Activated CD4-positive, alpha-beta T cell treated with anti-CD3 and anti-CD28 coated beads, Interleukin-2, amount 10 ng/mL, durations not matched to agents 7 days and 5 days (primary cell): ENCODE results near the gene FLNB. TPM values are rescaled to one million over a fixed set of nuclear protein-coding genes. Genes with fewer than 3 reads are reported as not detected.
A peak's percentile ranks its signal among the peaks of the same experiment; 100 is the strongest.

Experiments
- CTCF ChIA-PET: fragments of 350-600 bp; sonication (Branson Sonifier 250); formaldehyde crosslinking; loops from one replicate; lab custom pipeline; 2021; ENCODE audit warnings: antibody characterized with exemption; lab: Charles Lee
- POLR2A ChIA-PET: fragments of 350-600 bp; sonication (Branson Sonifier 250); formaldehyde crosslinking; loops from one replicate; lab custom pipeline; 2021; ENCODE audit warnings: antibody characterized with exemption; lab: Charles Lee
- DNase-seq: peaks from one replicate; pipeline ENCODE4 v3.0.0-alpha.2; 2020
- H3K27ac Mint-ChIP-seq: one replicate; pipeline ENCODE4 v1.8.0; 2021; ENCODE audit warnings: mild to moderate bottlenecking, moderate library complexity, mixed read lengths
- H3K27me3 Mint-ChIP-seq: one replicate; pipeline ENCODE4 v1.8.0; 2021; ENCODE audit warnings: mixed read lengths
- H3K36me3 Mint-ChIP-seq: one replicate; pipeline ENCODE4 v1.8.0; 2021; ENCODE audit warnings: low read depth, mixed read lengths
- H3K4me1 Mint-ChIP-seq: one replicate; pipeline ENCODE4 v1.8.0; 2021; ENCODE audit warnings: mixed read lengths
- H3K4me3 Mint-ChIP-seq: one replicate; pipeline ENCODE4 v1.8.0; 2021; ENCODE audit warnings: mild to moderate bottlenecking, moderate library complexity, mixed read lengths
- H3K9me3 Mint-ChIP-seq: one replicate; pipeline ENCODE4 v1.8.0; 2021; ENCODE audit warnings: mixed read lengths
- total RNA-seq, 2 experiments: library from RNA; stranded (reverse); gene quantifications; one replicate each; pipeline ENCODE4 v1.2.3, GENCODE V29; 2021

The FLNB gene
- total RNA-seq, 2 experiments from 2014 or later = 27.2 to 28.1 TPM

DNA sequence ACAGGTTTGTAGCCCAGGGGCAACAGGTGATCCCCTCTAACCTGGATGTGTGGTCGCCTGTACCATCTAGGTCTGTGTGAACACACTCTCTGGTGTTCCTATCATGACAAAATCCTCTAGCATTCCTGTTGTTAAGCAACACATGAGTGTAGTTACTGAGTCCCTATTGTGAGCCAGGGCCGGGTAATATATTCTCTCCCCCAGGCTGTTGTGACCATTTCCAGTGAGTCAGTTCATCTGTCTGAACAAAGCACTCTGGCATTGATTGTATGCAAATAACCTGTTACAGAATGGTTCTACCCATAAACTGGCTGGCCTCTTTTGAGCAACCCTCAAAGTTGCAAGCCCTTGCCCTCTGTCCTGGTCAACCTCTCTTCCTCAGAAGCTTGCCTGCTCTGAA lies 2.6 kb upstream of the FLNB start:
- H3K36me3 Mint-ChIP-seq = no peaks in the 10 kb centered on the region
- no peak for DNase-seq
- H3K27me3 Mint-ChIP-seq = no peaks in the 10 kb centered on the region
- POLR2A ChIA-PET = no interaction called here
- no peak overlapping the region for H3K4me3 Mint-ChIP-seq
- no peaks in the 10 kb centered on the region for H3K9me3 Mint-ChIP-seq
- H3K4me1 Mint-ChIP-seq = peaks cover 23% of the 10 kb centered on the region
- no peak overlapping the region for H3K27ac Mint-ChIP-seq
- CTCF ChIA-PET = interaction anchor here (0.5 to 4.9 kb wide), 2 partner anchors 18 to 161 kb away, joined by 3 to 16 read pairs; no protein-coding TSS in a partner anchor

DNA sequence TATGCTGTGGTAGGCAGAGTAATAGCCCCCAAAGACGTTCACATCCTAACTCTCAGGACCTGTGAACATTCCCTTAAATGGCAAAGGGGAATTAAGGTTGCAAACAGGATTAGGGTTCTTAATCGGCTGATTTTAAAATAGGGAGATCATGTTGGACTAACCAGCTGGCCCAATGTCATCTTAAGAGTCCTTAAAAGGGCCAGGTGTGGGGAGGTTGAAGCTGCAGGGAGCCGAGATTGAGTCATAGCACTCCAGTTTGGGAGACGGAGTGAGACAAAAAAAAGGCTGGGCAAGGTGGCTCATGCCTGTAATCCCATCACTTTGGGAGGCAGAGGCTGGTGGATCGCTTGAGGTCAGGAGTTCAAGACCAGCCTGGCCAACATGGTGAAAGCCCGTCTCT lies 1.6 kb upstream of the FLNB start:
- no peak overlapping the region for H3K27ac Mint-ChIP-seq
- POLR2A ChIA-PET = no interaction called here
- H3K9me3 Mint-ChIP-seq = no peaks in the 10 kb centered on the region
- DNase-seq = no peak
- peaks cover 26% of the 10 kb centered on the region for H3K4me1 Mint-ChIP-seq
- CTCF ChIA-PET = interaction anchor here (0.6 to 4.9 kb wide), 9 partner anchors 8 to 171 kb away, joined by 3 to 16 read pairs (median 6); no protein-coding TSS in a partner anchor
- no peaks in the 10 kb centered on the region for H3K27me3 Mint-ChIP-seq
- peaks cover 3% of the 10 kb centered on the region for H3K36me3 Mint-ChIP-seq
- no peak overlapping the region for H3K4me3 Mint-ChIP-seq

DNA sequence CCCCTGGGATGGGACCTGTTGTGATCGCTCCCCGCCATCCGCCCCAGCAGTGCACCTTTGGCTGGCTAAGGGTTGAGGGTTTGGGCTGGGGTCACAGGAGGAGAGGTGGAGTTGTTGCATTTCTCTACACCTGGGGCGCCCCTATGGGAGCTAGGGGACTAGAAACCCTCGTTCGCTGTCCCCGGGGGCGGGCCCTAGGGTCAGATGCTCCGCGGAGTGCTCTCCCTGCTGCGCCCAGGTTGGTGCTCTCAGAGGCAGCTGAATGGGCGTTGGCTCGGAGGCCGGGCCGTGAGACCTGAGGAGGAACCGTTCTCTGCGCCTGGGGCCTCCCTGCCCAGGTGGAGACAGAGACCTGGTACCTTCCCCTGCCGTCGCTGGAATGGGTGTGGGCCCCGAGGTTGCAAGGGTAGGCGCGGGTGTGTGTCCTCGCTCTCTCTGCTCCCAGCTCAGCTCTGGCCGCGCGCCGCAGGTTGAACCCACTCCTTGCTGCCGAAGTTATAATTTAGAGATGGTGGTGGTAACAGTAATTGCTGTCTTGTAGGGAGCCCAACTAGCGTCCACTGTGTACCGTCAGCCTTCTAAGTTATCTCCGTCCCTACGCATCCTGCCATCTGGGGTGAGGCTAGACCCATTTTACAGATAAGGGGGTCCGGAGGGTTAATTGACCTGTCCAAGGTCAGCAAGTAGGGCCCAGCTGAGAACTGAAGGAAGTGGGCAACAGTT lies 965 bp downstream of the FLNB start:
- ChIA-PET POLR2A (no interaction called here), CTCF (interaction anchor here (0.9 to 4.9 kb wide), 13 partner anchors 8 to 206 kb away, joined by 3 to 16 read pairs (median 4); no protein-coding TSS in a partner anchor)
- Mint-ChIP-seq H3K27ac (peak overlapping the region; percentile 79), H3K36me3 (peaks cover 3% of the 10 kb centered on the region), H3K4me1 (peaks cover 47% of the 10 kb centered on the region), H3K27me3 (no peaks in the 10 kb centered on the region), H3K4me3 (peak overlapping the region; percentile 85), H3K9me3 (no peaks in the 10 kb centered on the region)
- peak; percentile 42 for DNase-seq

DNA sequence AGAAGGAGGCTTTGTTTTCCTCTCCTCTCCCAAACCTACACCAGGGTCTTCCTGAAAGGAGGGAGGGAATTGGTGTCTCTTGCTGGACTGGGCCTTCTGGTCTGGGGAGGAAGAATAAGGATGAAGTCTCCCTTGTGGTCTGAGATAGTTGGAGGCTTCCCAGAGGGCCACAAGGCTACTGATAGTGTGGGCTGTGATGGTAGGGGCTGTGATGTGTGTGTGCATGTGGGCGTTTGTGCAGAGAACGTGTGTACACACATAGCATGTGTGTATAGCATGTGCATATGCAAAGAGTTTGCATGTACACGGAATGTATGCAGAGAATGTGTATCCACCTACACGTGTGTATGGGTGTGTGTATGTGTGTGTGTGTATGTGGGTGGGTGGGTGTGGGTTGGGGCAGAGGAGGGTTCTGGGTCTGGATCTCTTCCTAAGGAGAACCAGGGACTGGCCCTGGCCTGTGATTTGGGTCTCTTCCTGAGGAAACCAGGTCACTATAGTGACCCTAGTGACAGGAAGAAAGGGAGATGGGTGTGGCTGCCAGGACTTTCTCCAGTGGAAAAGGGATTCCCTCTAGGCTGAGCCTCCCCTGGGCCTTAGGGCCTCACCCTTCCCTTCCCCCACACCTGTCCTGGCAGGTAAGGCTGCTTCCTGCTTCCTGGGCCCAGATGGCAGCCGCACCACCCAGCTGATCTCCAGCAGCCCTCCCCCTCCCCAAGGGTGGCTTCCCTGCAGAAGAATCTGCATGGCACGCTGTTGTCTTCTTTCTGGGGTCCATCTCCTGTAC lies 1.7 kb downstream of the FLNB start:
- CTCF ChIA-PET = interaction anchor here (1.5 to 1.9 kb wide), 4 partner anchors 9 to 119 kb away, joined by 4 to 6 read pairs (median 5); no protein-coding TSS in a partner anchor
- peak overlapping the region; percentile 85 for H3K4me3 Mint-ChIP-seq
- no peaks in the 10 kb centered on the region for H3K9me3 Mint-ChIP-seq
- no peak for DNase-seq
- POLR2A ChIA-PET = no interaction called here
- H3K4me1 Mint-ChIP-seq = peaks cover 47% of the 10 kb centered on the region
- no peaks in the 10 kb centered on the region for H3K27me3 Mint-ChIP-seq
- H3K27ac Mint-ChIP-seq = peak overlapping the region; percentile 79
- peaks cover 3% of the 10 kb centered on the region for H3K36me3 Mint-ChIP-seq

DNA sequence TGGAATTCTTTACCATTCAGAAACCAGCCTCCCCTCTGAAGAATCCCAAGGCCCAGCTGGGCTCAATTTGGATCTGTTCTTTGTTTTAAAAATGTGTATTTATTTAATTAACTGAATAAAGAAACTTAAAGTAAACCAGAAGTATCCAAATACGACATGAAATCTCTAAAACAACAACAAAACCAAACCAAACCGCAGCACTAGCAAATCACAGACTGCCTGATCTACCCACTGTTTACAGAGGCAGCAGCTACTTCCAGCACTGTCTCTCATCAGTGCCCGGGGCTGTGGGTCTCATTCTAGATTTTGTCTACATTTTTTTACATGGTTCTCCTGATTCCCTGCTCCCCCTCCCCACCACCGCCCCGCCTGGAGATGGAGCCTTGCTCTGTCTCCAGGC lies 2.3 kb downstream of the FLNB start:
- DNase-seq = peak; percentile 21
- Mint-ChIP-seq H3K27me3 (no peaks in the 10 kb centered on the region), H3K9me3 (no peaks in the 10 kb centered on the region), H3K4me1 (peaks cover 47% of the 10 kb centered on the region), H3K4me3 (peak overlapping the region; percentile 85), H3K36me3 (peaks cover 3% of the 10 kb centered on the region), H3K27ac (peak overlapping the region; percentile 79)
- POLR2A ChIA-PET = no interaction called here
- CTCF ChIA-PET = interaction anchor here (1.0 to 1.9 kb wide), 5 partner anchors 9 to 163 kb away, joined by 3 to 7 read pairs (median 3); no protein-coding TSS in a partner anchor

DNA sequence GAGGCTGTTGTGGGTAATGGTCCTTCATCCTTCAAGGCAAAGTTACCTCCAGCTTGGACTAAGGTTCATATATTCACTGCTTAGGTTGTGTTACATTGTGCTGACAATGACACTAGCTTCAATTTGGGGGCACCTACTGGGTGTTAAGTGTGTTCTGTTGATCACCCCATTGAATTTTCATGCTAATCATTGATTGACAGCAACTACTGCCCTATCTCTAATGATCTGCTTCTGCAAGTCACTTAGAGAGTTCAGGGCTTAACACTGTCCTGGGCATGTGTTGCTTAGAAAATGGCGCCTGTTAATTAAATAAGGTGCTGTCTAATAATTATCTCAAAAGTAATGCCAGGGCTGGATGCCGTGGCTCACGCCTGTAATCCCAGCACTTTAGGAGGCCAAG lies 3.4 kb downstream of the FLNB start:
- peaks cover 47% of the 10 kb centered on the region for H3K4me1 Mint-ChIP-seq
- POLR2A ChIA-PET = no interaction called here
- H3K36me3 Mint-ChIP-seq = peaks cover 3% of the 10 kb centered on the region
- no peaks in the 10 kb centered on the region for H3K27me3 Mint-ChIP-seq
- no peak overlapping the region for H3K27ac Mint-ChIP-seq
- CTCF ChIA-PET = interaction anchor here (1.0 to 1.9 kb wide), 6 partner anchors 8 to 162 kb away, joined by 3 to 7 read pairs (median 4); no protein-coding TSS in a partner anchor
- no peak for DNase-seq
- H3K9me3 Mint-ChIP-seq = no peaks in the 10 kb centered on the region
- H3K4me3 Mint-ChIP-seq = no peak overlapping the region

DNA sequence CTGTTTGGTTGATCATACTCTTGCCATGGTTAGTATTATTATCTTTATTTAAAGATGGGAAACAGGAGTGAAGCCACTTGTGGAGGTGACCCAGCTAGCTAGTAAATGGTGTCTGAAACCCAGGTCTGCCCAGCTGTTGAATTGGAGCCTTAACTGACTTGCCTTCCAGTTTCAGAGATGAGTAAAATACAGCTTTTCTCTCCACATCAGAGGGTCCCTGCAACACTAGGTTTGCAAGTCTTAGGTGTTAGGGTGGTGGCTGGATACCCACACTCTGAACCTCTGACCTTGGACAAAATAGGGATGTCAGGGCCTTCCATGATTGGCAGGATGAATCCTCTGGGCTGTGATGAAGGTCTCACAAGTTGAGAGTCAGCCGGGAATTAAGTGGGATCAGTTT lies 4.1 kb downstream of the FLNB start:
- H3K27ac Mint-ChIP-seq = no peak overlapping the region
- no peak for DNase-seq
- no peaks in the 10 kb centered on the region for H3K9me3 Mint-ChIP-seq

DNA sequence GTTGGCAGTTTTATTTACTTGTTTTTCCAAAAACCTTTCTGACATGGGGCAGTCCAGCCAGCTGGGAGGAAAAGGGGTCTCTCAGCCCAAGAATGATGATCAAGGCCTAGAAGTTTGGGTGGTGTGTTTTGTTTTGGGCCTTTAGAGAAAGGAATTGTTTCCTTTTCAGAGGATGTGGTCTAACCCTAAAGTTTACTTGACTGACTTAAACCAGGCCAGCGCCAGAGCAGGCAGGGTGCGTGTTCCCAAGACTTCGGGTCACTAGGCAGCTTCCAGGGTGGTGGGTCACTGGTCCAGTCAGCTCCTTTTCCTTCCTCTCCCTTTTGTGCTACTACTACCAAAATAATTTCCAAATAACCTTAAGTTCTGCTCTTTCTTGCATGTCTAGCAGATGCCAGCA lies 4.9 kb downstream of the FLNB start:
- Mint-ChIP-seq H3K27ac (peak overlapping the region; percentile 57), H3K9me3 (no peaks in the 10 kb centered on the region), H3K36me3 (peaks cover 3% of the 10 kb centered on the region), H3K4me1 (peaks cover 48% of the 10 kb centered on the region), H3K4me3 (no peak overlapping the region), H3K27me3 (no peaks in the 10 kb centered on the region)
- POLR2A ChIA-PET = interaction anchor here (0.5 kb wide), 1 partner anchor 120 kb away, joined by 9 read pairs; no protein-coding TSS in a partner anchor
- peak; percentile 12 for DNase-seq
- CTCF ChIA-PET = interaction anchor here (0.9 to 1.4 kb wide), 3 partner anchors 138 to 295 kb away, joined by 3 to 4 read pairs (median 3); no protein-coding TSS in a partner anchor

More for the DNA sequence above, 4.1 kb downstream of the FLNB start:
- no peaks in the 10 kb centered on the region for H3K27me3 Mint-ChIP-seq
- peaks cover 47% of the 10 kb centered on the region for H3K4me1 Mint-ChIP-seq
- no peak overlapping the region for H3K4me3 Mint-ChIP-seq
- POLR2A ChIA-PET = interaction anchor here (0.5 kb wide), 1 partner anchor 10 kb away, joined by 3 read pairs; no protein-coding TSS in a partner anchor
- CTCF ChIA-PET = interaction anchor here (0.6 to 1.3 kb wide), 4 partner anchors 33 to 295 kb away, joined by 3 to 4 read pairs (median 4); no protein-coding TSS in a partner anchor
- H3K36me3 Mint-ChIP-seq = peaks cover 3% of the 10 kb centered on the region

DNA sequence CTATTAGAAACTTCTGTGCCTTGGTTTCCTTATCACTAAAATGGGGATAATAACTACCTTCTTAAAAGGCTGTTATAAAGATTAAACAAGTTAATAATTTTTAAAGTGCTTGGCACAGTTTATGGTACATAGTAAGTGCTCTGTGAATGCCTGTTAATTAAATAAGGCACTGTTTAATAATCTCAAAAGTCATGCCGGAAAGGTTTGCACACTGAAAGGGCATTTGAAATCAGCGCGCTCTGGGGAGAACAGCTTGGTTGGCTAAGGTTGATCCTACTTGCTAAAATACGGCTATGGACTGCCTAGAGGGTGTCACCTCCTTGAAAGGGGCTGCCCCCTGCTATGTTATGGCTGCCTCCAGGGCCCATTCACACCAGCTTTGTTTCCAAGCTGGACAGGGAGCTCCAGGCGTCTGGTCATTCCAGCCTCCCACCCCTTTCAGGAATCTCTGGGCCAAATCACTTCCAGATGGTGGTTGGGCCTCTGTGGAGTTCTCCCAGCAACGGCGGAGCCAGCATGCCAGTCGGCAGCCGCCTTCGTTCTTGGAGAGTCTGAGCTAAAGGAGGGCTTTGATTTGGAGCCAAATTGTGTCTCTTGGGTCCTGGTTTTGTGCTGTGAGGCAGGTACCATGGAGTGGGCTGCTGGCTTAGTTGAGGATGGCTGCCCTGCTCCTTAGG lies 5.9 kb downstream of the FLNB start:
- Mint-ChIP-seq H3K4me1 (peaks cover 48% of the 10 kb centered on the region), H3K9me3 (no peaks in the 10 kb centered on the region), H3K36me3 (peaks cover 3% of the 10 kb centered on the region), H3K27me3 (no peaks in the 10 kb centered on the region), H3K27ac (no peak overlapping the region), H3K4me3 (no peak overlapping the region)
- no peak for DNase-seq
- ChIA-PET POLR2A (no interaction called here), CTCF (interaction anchor here (0.6 to 1.4 kb wide), 7 partner anchors 10 to 343 kb away, joined by 3 to 4 read pairs (median 3); no protein-coding TSS in a partner anchor)

DNA sequence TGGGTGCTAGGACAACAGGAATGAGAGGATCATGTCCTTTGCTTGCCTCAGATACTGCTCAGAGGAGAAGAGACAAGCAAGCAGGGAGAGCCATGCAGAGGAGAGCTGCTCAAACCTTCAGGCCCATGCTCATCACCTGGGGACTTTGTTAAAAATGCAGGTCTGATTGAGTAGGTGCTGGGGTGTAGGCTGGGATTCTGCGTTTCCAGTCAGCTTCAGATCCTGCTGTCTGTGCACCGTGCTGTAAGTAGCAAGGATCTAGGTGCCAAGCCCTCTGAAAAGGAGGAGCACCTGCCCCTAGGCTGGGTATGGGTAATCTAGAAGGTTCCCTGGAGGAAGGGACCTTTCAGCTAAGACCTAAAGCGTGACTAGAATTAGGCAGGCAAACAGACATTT lies 7.3 kb downstream of the FLNB start:
- peaks cover 44% of the 10 kb centered on the region for H3K4me1 Mint-ChIP-seq
- no peaks in the 10 kb centered on the region for H3K27me3 Mint-ChIP-seq
- POLR2A ChIA-PET = no interaction called here
- peaks cover 3% of the 10 kb centered on the region for H3K36me3 Mint-ChIP-seq
- DNase-seq = no peak
- H3K4me3 Mint-ChIP-seq = no peak overlapping the region
- no peaks in the 10 kb centered on the region for H3K9me3 Mint-ChIP-seq
- CTCF ChIA-PET = interaction anchor here (1.4 kb wide), 1 partner anchor 14 kb away, joined by 3 read pairs; no protein-coding TSS in a partner anchor
- no peak overlapping the region for H3K27ac Mint-ChIP-seq

DNA sequence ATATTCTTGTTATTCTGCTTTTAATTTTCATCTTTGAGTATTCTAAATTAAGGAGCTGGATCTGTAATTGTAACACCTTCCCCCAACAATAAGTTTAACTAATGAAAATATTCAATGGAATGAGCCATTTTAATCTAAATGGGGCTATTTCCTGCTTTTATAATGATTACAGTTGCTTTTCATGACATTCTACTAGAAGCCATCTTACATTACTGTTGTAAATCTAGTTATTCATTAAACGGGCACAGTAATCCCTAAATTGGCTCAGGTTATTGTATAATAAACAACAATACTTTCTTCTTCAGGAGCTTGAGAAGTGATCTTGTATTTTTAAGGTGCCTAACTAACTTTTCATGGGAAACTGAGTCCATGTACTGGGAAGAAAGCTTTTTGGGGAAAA lies 8.5 kb downstream of the FLNB start:
- DNase-seq = no peak
- Mint-ChIP-seq H3K9me3 (no peaks in the 10 kb centered on the region), H3K4me3 (no peak overlapping the region), H3K4me1 (peaks cover 38% of the 10 kb centered on the region), H3K27ac (no peak overlapping the region), H3K27me3 (no peaks in the 10 kb centered on the region), H3K36me3 (no peaks in the 10 kb centered on the region)
- ChIA-PET CTCF (interaction anchor here (0.6 to 1.5 kb wide), 2 partner anchors 8 kb away, joined by 3 read pairs; no protein-coding TSS in a partner anchor), POLR2A (no interaction called here)
